OCI-LY7 (cell line): Measurements from ENCODE around the gene ST6GAL1.

Experiments
- CTCF ChIP-seq: fragments of 200-600 bp; sonication (generic); conservative IDR thresholded peaks from 2 replicates; pipeline ENCODE4 v1.5.1; 2014; ENCODE audit warnings: mild to moderate bottlenecking, antibody characterized with exemption, low read length, moderate library complexity, mixed read lengths
- EZH2phosphoT487 ChIP-seq: fragments of 200-600 bp; sonication (generic); IDR thresholded peaks from 2 replicates; pipeline ENCODE4 v1.6.1; 2018; ENCODE audit warnings: low read depth, borderline replicate concordance, mild to moderate bottlenecking, mixed run types, antibody characterized with exemption, low read length, moderate library complexity, mixed read lengths

- TF ChIP-seq CTCF = no peak
- no peak for TF ChIP-seq EZH2phosphoT487
These were observed 16.5 kb downstream of the ST6GAL1 start for GRCh38 chr3:186946756-186947375.
